Gastrocnemius medialis (tissue), 4 donors: ENCODE data around the gene ARL5C. TPM values are rescaled to one million over a fixed set of nuclear protein-coding genes. Genes with fewer than 3 reads are reported as not detected.
"Not testable (repeated sequence)": the region's sequence is repeated elsewhere in the genome, so short reads cannot be mapped to it uniquely, and the experiment has no call there.

Source experiments
- ATAC-seq, 2 donors: fragments of 150-250 bp; one replicate each; pipeline ENCODE4 v1.9.1; 2016
- DNase-seq, 2 donors: peaks; one replicate each; pipeline ENCODE4 v3.0.0-alpha.2; 2019
- H3K27ac ChIP-seq, 4 donors: fragments of 200-600 bp; sonication (generic); 1 replicate in 1 of 4; 2 replicates in 3 of 4; pipeline ENCODE4 v1.5.1; 2016 to 2018; ENCODE audit warnings: mild to moderate bottlenecking in 2 of 4, moderate library complexity in 1 of 4
- H3K27me3 ChIP-seq, 3 donors: fragments of 200-600 bp; sonication (generic) in 2 of 3; 1 replicate in 1 of 3; 2 replicates in 2 of 3; pipeline versions ENCODE4 v1.5.1 to v1.6.0; 2016 to 2019; ENCODE audit warnings: mild to moderate bottlenecking in 1 of 3, moderate library complexity in 1 of 3
- H3K36me3 ChIP-seq, 2 donors: fragments of 200-600 bp; sonication (generic) in 1 of 2; one replicate each; pipeline ENCODE4 v1.5.1; 2017 to 2018
- H3K4me1 ChIP-seq, 2 donors: fragments of 200-600 bp; sonication (generic) in 1 of 2; one replicate each; pipeline ENCODE4 v1.5.1; 2016 to 2017; ENCODE audit warnings: mild to moderate bottlenecking in 2 of 2
- H3K4me3 ChIP-seq, 4 donors: fragments of 200-600 bp; sonication (generic) in 3 of 4; 1 replicate in 1 of 4; 2 replicates in 3 of 4; pipeline ENCODE4 v1.5.1; 2016 to 2019; ENCODE audit warnings: mild to moderate bottlenecking in 2 of 4
- H3K9me3 ChIP-seq, 3 donors: fragments of 200-600 bp; sonication (generic) in 2 of 3; 1 replicate in 1 of 3; 2 replicates in 2 of 3; pipeline ENCODE4 v1.5.1; 2016 to 2019
- CTCF ChIP-seq, 5 experiments: fragments of 450-650 bp in 3 of 5; fragments of 200-600 bp in 2 of 5; sonication (generic) in 2 of 5; IDR thresholded peaks in 4 of 5; conservative IDR thresholded peaks in 1 of 5; 1 replicate in 4 of 5; 2 replicates in 1 of 5; pipeline ENCODE4 v1.5.1; 2016 to 2019; ENCODE audit warnings: antibody characterized with exemption in 5 of 5, mild to moderate bottlenecking in 3 of 5, moderate library complexity in 3 of 5
- POLR2A ChIP-seq, 2 donors: fragments of 450-650 bp; IDR thresholded peaks; one replicate each; pipeline ENCODE4 v1.6.1; 2017; ENCODE audit warnings: antibody characterized with exemption in 2 of 2, mild to moderate bottlenecking in 2 of 2, moderate library complexity in 2 of 2
- in situ Hi-C, 4 donors: fragments of 200-750 bp; cut with MboI; loops; one replicate each; pipeline versions ENCODE4 v1.15.0 to v1.8.0; 2017; ENCODE audit warnings: low sequenced_read_pairs in 4 of 4
- intact Hi-C: fragments of 100-400 bp; cut with DNase I; formaldehyde crosslinking; loops from one replicate; pipeline ENCODE4 v1.15.1; 2023; ENCODE audit warnings: low total_unique reads
- total RNA-seq, 4 donors: library from RNA; depleted of rRNA; stranded (reverse); fragments of >200 nt; gene quantifications; one replicate each; pipeline versions ENCODE4 v1.1.0 to v1.2.3, GENCODE V29; 2016

Gene ARL5C
- total RNA-seq, 4 donors from 2014 or later, result 0.20 to 0.22 TPM; not detected in 2

- in situ Hi-C loops (no loop called here), intact Hi-C loops (no loop called here)
- no peak for TF ChIP-seq CTCF (IDR thresholded peaks at IDR 0.05 in 4 of 5, conservative IDR thresholded peaks at IDR 0.05 in 1 of 5)
- TF ChIP-seq POLR2A (IDR thresholded peaks at IDR 0.05), result no peak
- no peaks in the 10 kb centered on the region for H3K9me3 ChIP-seq
- H3K4me3 ChIP-seq, result no peak overlapping the region
- no peak overlapping the region for H3K27ac ChIP-seq
- no peaks in the 10 kb centered on the region for H3K36me3 ChIP-seq
- H3K27me3 ChIP-seq, result no peaks in the 10 kb centered on the region
- ATAC-seq, result no peak
- no peak for DNase-seq
- H3K4me1 ChIP-seq, result no peaks in the 10 kb centered on the region
Measured at GRCh38 chr17:39122991-39123390, 43.0 kb downstream of the ARL5C start.

DNA sequence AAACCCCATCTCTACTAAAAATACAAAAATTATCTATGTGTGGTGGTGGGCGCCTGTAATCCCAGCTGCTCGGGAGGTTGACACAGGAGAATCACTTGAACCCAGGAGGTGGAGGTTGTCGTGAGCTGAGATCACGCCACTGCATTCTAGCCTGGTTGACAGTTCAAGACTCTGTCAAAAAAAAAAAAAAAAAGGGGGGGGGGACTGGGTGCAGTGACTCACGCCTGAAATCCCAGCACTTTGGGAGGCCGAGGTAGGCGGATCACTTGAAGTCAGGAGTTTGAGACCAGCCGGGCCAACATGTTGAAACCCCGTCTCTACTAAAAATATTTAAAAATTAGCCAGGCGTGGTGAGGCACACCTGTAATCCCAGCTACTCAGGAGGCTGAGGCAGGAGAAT lies 44.0 kb downstream of the ARL5C start:
- H3K4me1 ChIP-seq, intact Hi-C loops, DNase-seq, ATAC-seq, H3K9me3 ChIP-seq, H3K27me3 ChIP-seq, H3K4me3 ChIP-seq, H3K36me3 ChIP-seq, H3K27ac ChIP-seq, in situ Hi-C loops: not testable (repeated sequence)

DNA sequence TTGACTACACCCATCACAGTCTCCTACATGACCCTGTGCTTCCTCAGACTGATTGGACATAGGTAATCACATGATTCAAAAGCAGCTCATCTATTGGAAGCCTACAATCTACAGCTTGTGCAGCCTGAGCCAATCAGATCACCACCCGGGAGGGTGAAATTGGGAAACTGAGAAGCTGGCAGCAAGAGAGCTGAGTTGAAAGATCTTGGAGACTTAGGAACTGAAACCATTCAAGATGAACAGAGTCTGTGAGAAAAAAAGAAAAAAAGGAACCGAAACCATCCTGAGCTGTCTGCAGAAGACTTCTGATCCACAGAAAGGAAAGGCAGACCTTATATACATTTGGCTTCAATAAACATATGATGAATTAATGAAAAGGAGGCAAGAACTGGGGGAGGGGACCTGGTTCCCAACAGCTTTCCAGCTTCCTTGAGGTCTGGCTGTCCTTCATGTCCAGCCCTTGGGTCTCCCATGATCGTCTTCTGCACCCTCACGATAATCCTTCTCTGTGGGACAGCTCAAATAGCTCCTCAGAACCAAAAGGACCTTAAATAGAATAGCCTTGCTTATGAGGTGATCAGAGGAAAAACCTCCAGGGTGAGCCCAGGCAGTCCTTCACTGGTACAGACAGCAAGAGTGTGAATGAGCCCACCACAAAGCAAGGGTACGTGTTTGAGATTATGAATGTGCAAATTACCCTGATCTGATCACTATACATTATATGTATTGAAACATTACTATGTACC lies 47.1 kb downstream of the ARL5C start:
- no peak for ATAC-seq

DNA sequence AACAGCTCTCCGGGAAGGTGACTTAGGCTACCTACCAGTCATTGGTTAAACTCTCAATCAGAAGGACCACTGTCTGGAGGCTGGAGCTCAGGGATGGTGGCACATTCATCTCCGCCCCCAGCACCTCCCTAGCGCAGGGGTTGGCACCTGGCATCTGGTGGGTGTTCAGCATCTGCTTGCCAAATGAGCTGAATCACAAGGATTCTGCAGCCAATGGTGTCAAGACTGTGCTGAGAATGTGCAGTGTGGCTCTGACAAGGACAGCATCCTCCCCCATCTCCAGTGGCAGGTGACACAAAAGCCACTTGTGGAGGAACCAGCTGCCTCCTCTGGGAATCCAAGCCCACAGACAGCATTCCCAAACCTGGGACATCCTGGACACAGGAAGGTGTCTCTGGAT lies 49.7 kb downstream of the ARL5C start:
- Histone ChIP-seq H3K27me3 (no peaks in the 10 kb centered on the region), H3K4me1 (peaks cover 0 to 5% of the 10 kb centered on the region in 2 donors), H3K36me3 (no peaks in the 10 kb centered on the region), H3K9me3 (no peaks in the 10 kb centered on the region), H3K27ac (no peak overlapping the region), H3K4me3 (no peak overlapping the region)
- intact Hi-C loops (no loop called here), in situ Hi-C loops (no loop called here)
- ATAC-seq (no peak), DNase-seq (no peak)
- TF ChIP-seq CTCF (IDR thresholded peaks at IDR 0.05 in 4 of 5, conservative IDR thresholded peaks at IDR 0.05 in 1 of 5) (no peak), POLR2A (IDR thresholded peaks at IDR 0.05) (no peak)

More for the DNA sequence above, 47.1 kb downstream of the ARL5C start:
- Histone ChIP-seq H3K4me1 (peaks cover 0 to 5% of the 10 kb centered on the region in 2 donors), H3K4me3 (no peak overlapping the region), H3K9me3 (no peaks in the 10 kb centered on the region), H3K36me3 (no peaks in the 10 kb centered on the region), H3K27me3 (no peaks in the 10 kb centered on the region), H3K27ac (no peak overlapping the region)
- no peak for DNase-seq
- in situ Hi-C loops (no loop called here), intact Hi-C loops (no loop called here)
- no peak for TF ChIP-seq POLR2A (IDR thresholded peaks at IDR 0.05)
- TF ChIP-seq CTCF (IDR thresholded peaks at IDR 0.05 in 4 of 5, conservative IDR thresholded peaks at IDR 0.05 in 1 of 5), result no peak

GRCh38 chr17:39115135-39115534 lies 50.8 kb downstream of the ARL5C start:
- in situ Hi-C loops (no loop called here), intact Hi-C loops (no loop called here)
- no peak for ATAC-seq
- Histone ChIP-seq H3K4me3 (no peak overlapping the region), H3K4me1 (peaks cover 0 to 5% of the 10 kb centered on the region in 2 donors), H3K9me3 (no peaks in the 10 kb centered on the region), H3K36me3 (no peaks in the 10 kb centered on the region), H3K27me3 (no peaks in the 10 kb centered on the region), H3K27ac (peak overlapping the region in 1 of 4 donors; percentile 10)
- TF ChIP-seq POLR2A (IDR thresholded peaks at IDR 0.05) (no peak), CTCF (IDR thresholded peaks at IDR 0.05 in 4 of 5, conservative IDR thresholded peaks at IDR 0.05 in 1 of 5) (no peak)
- DNase-seq, result no peak
